GM19025 (cell line): ENCODE measurements around the gene MAGEB4.

Source experiments
- ATAC-seq: cut with Tn5 transposase; IDR thresholded peaks from one replicate; pipeline ENCODE4 v1.9.1; 2021; ENCODE audit warnings: mild to moderate bottlenecking, low read depth, moderate library complexity; ENCODE audit not compliant: unreplicated experiment

Gene MAGEB4

DNA sequence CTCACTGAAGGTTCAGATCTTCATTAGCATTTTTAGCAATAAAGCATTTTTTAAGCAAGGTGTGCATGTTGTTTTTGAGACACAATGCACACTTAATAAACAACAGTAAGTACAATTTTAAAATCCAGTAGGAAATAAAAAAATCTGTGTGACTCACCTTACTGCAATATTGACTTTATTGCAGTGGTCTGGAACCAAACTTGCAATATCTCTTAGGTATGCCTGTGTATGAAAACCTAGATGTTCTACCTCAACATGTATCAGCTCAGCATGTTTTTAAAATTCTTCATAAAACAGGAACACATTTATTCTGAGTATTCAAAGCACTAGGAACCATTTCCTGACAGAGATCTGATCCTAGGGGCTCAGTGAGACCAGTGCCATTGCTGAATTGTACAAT is 40.7 kb downstream of the MAGEB4 start:
- ATAC-seq = no peak

DNA sequence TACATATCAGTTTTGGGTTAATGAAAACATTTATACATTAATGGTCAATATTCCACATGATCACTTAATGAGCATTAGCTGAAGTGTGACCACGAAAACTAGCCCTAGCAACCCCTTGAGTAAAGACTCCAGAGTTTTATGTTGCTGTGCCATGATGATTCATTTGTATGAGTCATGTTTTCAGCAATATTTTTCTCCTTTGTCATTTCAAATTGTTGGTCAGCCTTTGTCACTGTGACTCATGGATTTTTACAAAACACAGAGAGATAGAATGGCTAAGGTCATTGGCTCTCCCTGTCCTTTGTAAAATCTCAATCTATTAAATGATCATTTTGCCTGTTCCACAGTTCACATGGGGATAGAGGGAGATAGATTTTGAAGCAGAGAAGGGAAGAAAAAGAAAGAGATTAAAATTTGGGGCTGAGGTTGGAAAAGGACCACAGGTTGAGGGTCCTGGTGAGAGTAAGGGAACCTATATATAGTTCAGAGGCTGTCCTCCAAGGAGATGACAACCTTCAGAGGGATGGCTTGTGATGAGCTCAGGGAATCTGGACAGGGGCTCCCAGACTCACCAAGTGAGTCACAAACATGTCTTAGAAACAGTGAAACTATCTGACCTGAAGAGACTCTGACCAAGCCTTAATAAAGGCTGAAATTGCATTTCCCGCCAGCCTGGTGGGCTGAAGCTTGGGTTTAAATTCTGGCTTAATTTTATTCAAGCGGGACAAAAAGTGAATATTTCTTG is 41.8 kb downstream of the MAGEB4 start:
- no peak for ATAC-seq
